GM23338 (cell line): Measurements from ENCODE around the gene PRSS57. TPM values are rescaled to one million over a fixed set of nuclear protein-coding genes. Genes with fewer than 3 reads are reported as not detected.

Experiments used
- ATAC-seq: fragments of 200-7000 bp; cut with Tn5 transposase; 3 replicates; pipeline ENCODE4 v1.9.1; 2020
- DNase-seq: peaks from one replicate; pipeline ENCODE4 v3.0.0-alpha.2; 2015; ENCODE audit warnings: low spot score
- H2AFZ ChIP-seq: fragments of 200-600 bp; sonication (generic); 2 replicates; pipeline ENCODE4 v1.8.0; 2016; ENCODE audit warnings: antibody characterized with exemption, mild to moderate bottlenecking, moderate library complexity
- H3F3A ChIP-seq: fragments of 200-600 bp; sonication (generic); replicated peaks from 2 replicates; pipeline ENCODE4 v1.8.0; 2017; ENCODE audit warnings: antibody characterized with exemption, mixed run types, low read depth
- H3K27ac ChIP-seq: fragments of 200-600 bp; sonication (generic); 2 replicates; pipeline ENCODE4 v1.6.1; 2016; ENCODE audit warnings: low read depth
- H3K27me3 ChIP-seq: fragments of 200-600 bp; sonication (generic); 2 replicates; pipeline ENCODE4 v1.8.0; 2016; ENCODE audit warnings: mild to moderate bottlenecking, mixed run types, moderate library complexity; ENCODE audit not compliant: insufficient read depth
- H3K36me3 ChIP-seq: fragments of 200-600 bp; sonication (generic); 2 replicates; pipeline ENCODE4 v1.8.0; 2016; ENCODE audit warnings: mild to moderate bottlenecking; ENCODE audit not compliant: insufficient read depth
- H3K4me1 ChIP-seq: fragments of 200-600 bp; sonication (generic); 2 replicates; pipeline ENCODE4 v1.8.0; 2016; ENCODE audit warnings: mild to moderate bottlenecking, moderate library complexity; ENCODE audit not compliant: insufficient read depth
- H3K4me2 ChIP-seq: fragments of 200-600 bp; sonication (generic); 2 replicates; pipeline ENCODE4 v1.7.1; 2017; ENCODE audit warnings: mixed run types
- H3K4me3 ChIP-seq: fragments of 200-600 bp; sonication (generic); 2 replicates; pipeline ENCODE4 v1.6.1; 2016; ENCODE audit warnings: mixed run types
- H3K79me2 ChIP-seq: fragments of 200-600 bp; sonication (generic); replicated peaks from 2 replicates; pipeline ENCODE4 v1.8.0; 2017; ENCODE audit warnings: mild to moderate bottlenecking; ENCODE audit not compliant: insufficient read depth
- H3K9me2 ChIP-seq: fragments of 200-600 bp; sonication (generic); 2 replicates; pipeline ENCODE4 v1.8.0; 2017; ENCODE audit not compliant: insufficient read depth
- H4K20me1 ChIP-seq: fragments of 200-600 bp; sonication (generic); replicated peaks from 2 replicates; pipeline ENCODE4 v1.8.0; 2017; ENCODE audit warnings: mild to moderate bottlenecking; ENCODE audit not compliant: insufficient read depth
- H3K27ac Mint-ChIP-seq: 2 replicates; pipeline ENCODE4 v1.8.0; 2020; ENCODE audit warnings: inconsistent platforms, mild to moderate bottlenecking, moderate library complexity, mixed read lengths
- H3K27me3 Mint-ChIP-seq: 3 replicates; pipeline ENCODE4 v1.8.0; 2022; ENCODE audit warnings: low read depth, mild to moderate bottlenecking, moderate library complexity, mixed read lengths, inconsistent platforms; ENCODE audit not compliant: insufficient read depth, poor library complexity
- H3K36me3 Mint-ChIP-seq: 3 replicates; pipeline ENCODE4 v1.8.0; 2021; ENCODE audit warnings: low read depth, mild to moderate bottlenecking, inconsistent platforms, moderate library complexity, mixed read lengths
- H3K4me1 Mint-ChIP-seq: 3 replicates; pipeline ENCODE4 v1.8.0; 2020; ENCODE audit warnings: mild to moderate bottlenecking, inconsistent platforms, mixed read lengths
- H3K4me3 Mint-ChIP-seq: 3 replicates; pipeline ENCODE4 v1.8.0; 2021; ENCODE audit warnings: moderate library complexity, mild to moderate bottlenecking, inconsistent platforms, mixed read lengths
- H3K9me3 Mint-ChIP-seq: 3 replicates; pipeline ENCODE4 v1.8.0; 2020; ENCODE audit warnings: moderate library complexity, mild to moderate bottlenecking, inconsistent platforms, mixed read lengths
- CREB1 ChIP-seq: fragments of 250-450 bp; sonication (Bioruptor Pico); IDR thresholded peaks from 2 replicates; pipeline ENCODE4 v1.5.0; 2020; ENCODE audit warnings: low read depth, mild to moderate bottlenecking, moderate library complexity
- CTCF ChIP-seq, 2 experiments: fragments of 200-600 bp in 1 of 2; sonication (generic) in 1 of 2; conservative IDR thresholded peaks; 2 replicates each; pipeline versions ENCODE4 v1.5.1 to v1.6.1; 2016 to 2017; ENCODE audit warnings: antibody characterized with exemption in 2 of 2, low read depth in 2 of 2, mild to moderate bottlenecking in 2 of 2, moderate library complexity in 1 of 2
- ETS1 ChIP-seq: IDR thresholded peaks from 2 replicates; pipeline ENCODE4 v1.6.1; 2016; ENCODE audit warnings: antibody characterized with exemption
- EZH2 ChIP-seq: fragments of 200-600 bp; sonication (generic); IDR thresholded peaks from one replicate; pipeline ENCODE4 v1.8.0; 2017; ENCODE audit warnings: antibody characterized with exemption, mild to moderate bottlenecking, low read depth; ENCODE audit not compliant: unreplicated experiment
- EZH2phosphoT487 ChIP-seq: fragments of 200-600 bp; sonication (generic); IDR thresholded peaks from one replicate; pipeline ENCODE4 v1.8.1; 2018; ENCODE audit warnings: antibody characterized with exemption; ENCODE audit not compliant: unreplicated experiment
- JUNB ChIP-seq: IDR thresholded peaks from one replicate; pipeline ENCODE4 v1.6.1; 2016; ENCODE audit warnings: antibody characterized with exemption; ENCODE audit not compliant: unreplicated experiment
- NANOG ChIP-seq: IDR thresholded peaks from 2 replicates; pipeline ENCODE4 v1.6.1; 2016; ENCODE audit warnings: antibody characterized with exemption, borderline replicate concordance
- ZNF114 ChIP-seq: fragments of 250-450 bp; sonication (Bioruptor Pico); IDR thresholded peaks from 2 replicates; pipeline ENCODE4 v1.5.0; 2020; ENCODE audit warnings: mild to moderate bottlenecking, moderate library complexity
- ZNF462 ChIP-seq: fragments of 250-450 bp; sonication (Bioruptor Pico); IDR thresholded peaks from 2 replicates; pipeline ENCODE4 v1.5.0; 2020; ENCODE audit warnings: mild to moderate bottlenecking, moderate library complexity
- polyA plus RNA-seq: library from polyadenylated mRNA; unstranded; fragments of >200 nt; fragmentation: Nextera tagmentation; extraction: Ambion mirVana; gene quantifications from 2 replicates; pipeline ENCODE4 v1.2.1, GENCODE V29; 2016
- total RNA-seq: library from RNA; depleted of rRNA; stranded (reverse); fragments of >200 nt; shearing (Covaris generic); gene quantifications from 2 replicates; pipeline ENCODE4 v1.2.3, GENCODE V29; 2014

PRSS57 gene
- total and polyA plus RNA-seq, 2 experiments from 2014 or later, result 0.34 TPM; not detected in 1

- Histone ChIP-seq H3K9me2 (no peaks in the 10 kb centered on the region), H3K4me1 (no peaks in the 10 kb centered on the region; the same call in 1 of the 2 replicates), H3F3A (0 out of 2 replicates have a peak, but pooled peaks cover 3% of the 10 kb centered on the region), H3K36me3 (no peaks in the 10 kb centered on the region), H3K79me2 (no peaks in the 10 kb centered on the region), H3K4me2 (no peak overlapping the region), H3K27me3 (no peaks in the 10 kb centered on the region), H3K27ac (no peak overlapping the region), H4K20me1 (no peaks in the 10 kb centered on the region; the same call in 1 of the 2 replicates), H3K4me3 (no peak overlapping the region), H2AFZ (no peak overlapping the region)
- Mint-ChIP-seq H3K4me1 (no peaks in the 10 kb centered on the region), H3K27me3 (peaks cover 15% of the 10 kb centered on the region), H3K9me3 (peaks cover 6% of the 10 kb centered on the region; the same call in 2 of the 3 replicates), H3K4me3 (no peak overlapping the region), H3K36me3 (no peaks in the 10 kb centered on the region), H3K27ac (no peak overlapping the region)
- no peak for DNase-seq
- TF ChIP-seq ZNF114 (CRISPR knock-in tag) (no peak), EZH2 (no peak), ETS1 (no peak), CTCF (conservative IDR thresholded peaks at IDR 0.05; ENCODE audit: low read depth in 2 of 2) (no peak), NANOG (no peak), CREB1 (CRISPR knock-in tag) (no peak), JUNB (no peak), ZNF462 (no peak), EZH2phosphoT487 (no peak)
- no peak for ATAC-seq
These were observed 43.4 kb upstream of the PRSS57 start for GRCh38 chr19:738509-739128.
